ENCODE results near the gene TMEM138. TPM values are rescaled to one million over a fixed set of nuclear protein-coding genes. Genes with fewer than 3 reads are reported as not detected.

Gene TMEM138
- total and polyA plus RNA-seq, 9 donors: 21.5 to 115 (median 53.4) TPM

GRCh38 chr11:61343792-61344745 is 18.1 kb upstream of the TMEM138 start:
- TF ChIP-seq EP300 (IDR thresholded peaks at IDR 0.05) (no peak), POLR2A (IDR thresholded peaks at IDR 0.05) (no peak)
- TF ChIP-seq, protein P1, sequence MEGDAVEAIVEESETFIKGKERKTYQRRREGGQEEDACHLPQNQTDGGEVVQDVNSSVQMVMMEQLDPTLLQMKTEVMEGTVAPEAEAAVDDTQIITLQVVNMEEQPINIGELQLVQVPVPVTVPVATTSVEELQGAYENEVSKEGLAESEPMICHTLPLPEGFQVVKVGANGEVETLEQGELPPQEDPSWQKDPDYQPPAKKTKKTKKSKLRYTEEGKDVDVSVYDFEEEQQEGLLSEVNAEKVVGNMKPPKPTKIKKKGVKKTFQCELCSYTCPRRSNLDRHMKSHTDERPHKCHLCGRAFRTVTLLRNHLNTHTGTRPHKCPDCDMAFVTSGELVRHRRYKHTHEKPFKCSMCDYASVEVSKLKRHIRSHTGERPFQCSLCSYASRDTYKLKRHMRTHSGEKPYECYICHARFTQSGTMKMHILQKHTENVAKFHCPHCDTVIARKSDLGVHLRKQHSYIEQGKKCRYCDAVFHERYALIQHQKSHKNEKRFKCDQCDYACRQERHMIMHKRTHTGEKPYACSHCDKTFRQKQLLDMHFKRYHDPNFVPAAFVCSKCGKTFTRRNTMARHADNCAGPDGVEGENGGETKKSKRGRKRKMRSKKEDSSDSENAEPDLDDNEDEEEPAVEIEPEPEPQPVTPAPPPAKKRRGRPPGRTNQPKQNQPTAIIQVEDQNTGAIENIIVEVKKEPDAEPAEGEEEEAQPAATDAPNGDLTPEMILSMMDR (IDR thresholded peaks at IDR 0.05): no peak
- intact Hi-C loops (cut with DNase I): no loop called here
- Histone ChIP-seq H3K4me1 (ENCODE audit: insufficient read depth) (peaks cover 15% of the 10 kb centered on the region), H3K9me3 (no peaks in the 10 kb centered on the region), H3K27ac (peak overlapping the region in 1 of 2 donors; percentile 77), H3K4me3 (no peak overlapping the region), H3K36me3 (no peaks in the 10 kb centered on the region), H3K27me3 (no peaks in the 10 kb centered on the region)
- peak in 1 of 5 donors; percentile 36 for DNase-seq
- WGBS, 3 donors: 91 to 94% (median 92%) methylated on average over 29 of the region's 29 CpGs

- Histone ChIP-seq H3K27ac (peak overlapping the region; percentile 55 to 77), H3K36me3 (no peaks in the 10 kb centered on the region), H3K4me1 (ENCODE audit: insufficient read depth) (peaks cover 15% of the 10 kb centered on the region), H3K27me3 (no peaks in the 10 kb centered on the region), H3K4me3 (no peak overlapping the region), H3K9me3 (no peaks in the 10 kb centered on the region)
- WGBS, 3 donors: 5 to 40% (median 17%) methylated on average over 4 of the region's 4 CpGs
- no peak for TF ChIP-seq EP300 (IDR thresholded peaks at IDR 0.05)
- TF ChIP-seq, protein P1 (IDR thresholded peaks at IDR 0.05): no peak
- no peak for TF ChIP-seq POLR2A (IDR thresholded peaks at IDR 0.05)
- intact Hi-C loops (cut with DNase I): no loop called here
- DNase-seq: peak in 3 of 5 donors; percentile 55 to 65 (median 59)
Observed at GRCh38 chr11:61345170-61345610, 17.0 kb upstream of the TMEM138 start.

DNA sequence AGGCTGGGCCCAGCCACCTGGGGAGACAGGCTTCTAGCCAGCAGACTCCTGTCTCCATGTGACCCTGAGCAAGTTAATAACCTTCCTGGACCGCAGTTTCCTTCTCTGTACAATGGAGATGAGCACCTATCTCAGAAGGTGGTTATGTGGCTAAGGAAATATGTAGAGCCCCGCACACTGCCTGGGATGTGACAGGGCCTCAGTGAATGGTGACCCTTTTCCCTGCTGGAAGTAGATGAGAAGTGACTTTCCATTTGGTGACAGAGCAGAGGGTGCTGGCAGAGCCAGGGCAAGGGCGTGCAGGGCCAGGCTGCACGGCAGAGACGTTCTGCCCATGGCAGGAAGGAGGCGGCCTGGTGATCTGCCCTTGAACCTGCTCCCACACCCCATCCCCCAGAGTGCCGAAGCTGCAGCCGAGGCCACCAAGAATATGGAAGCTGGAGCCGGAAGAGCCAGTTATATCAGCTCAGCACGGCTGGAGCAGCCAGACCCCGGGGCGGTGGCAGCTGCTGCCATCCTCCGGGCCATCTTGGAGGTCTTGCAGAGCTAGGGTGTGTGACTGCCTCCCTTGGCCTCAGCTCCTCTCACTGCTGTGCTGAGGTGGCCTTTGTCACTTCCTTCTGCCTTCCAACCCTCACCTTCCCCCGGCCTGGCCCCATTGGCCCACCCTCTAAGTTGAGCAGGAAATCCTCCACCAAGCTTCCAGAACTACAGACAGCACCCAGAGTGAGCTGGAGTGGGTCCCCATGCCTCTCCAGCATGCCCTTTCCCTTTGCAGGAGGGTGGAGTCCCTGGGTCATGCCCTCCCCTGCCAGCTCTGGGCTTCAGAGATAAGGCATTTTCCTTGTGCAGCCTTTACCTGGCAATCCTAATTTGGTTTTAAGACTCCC is 16.0 kb upstream of the TMEM138 start:
- TF ChIP-seq, protein P1 (IDR thresholded peaks at IDR 0.05): no peak
- TF ChIP-seq POLR2A (IDR thresholded peaks at IDR 0.05): no peak
- no peak for TF ChIP-seq EP300 (IDR thresholded peaks at IDR 0.05)
- no peak overlapping the region for H3K4me3 ChIP-seq
- no peaks in the 10 kb centered on the region for H3K9me3 ChIP-seq
- no peaks in the 10 kb centered on the region for H3K27me3 ChIP-seq
- intact Hi-C loops (cut with DNase I): no loop called here
- WGBS, 3 donors: 29 to 62% (median 32%) methylated on average over 14 of the region's 14 CpGs
- H3K4me1 ChIP-seq (ENCODE audit: insufficient read depth): peaks cover 15% of the 10 kb centered on the region
- H3K27ac ChIP-seq: peak overlapping the region; percentile 55 to 77
- H3K36me3 ChIP-seq: no peaks in the 10 kb centered on the region
- DNase-seq: peak in 1 of 5 donors; percentile 59

GRCh38 chr11:61347916-61348461 is 14.2 kb upstream of the TMEM138 start:
- no peaks in the 10 kb centered on the region for H3K36me3 ChIP-seq
- DNase-seq: peak in 1 of 5 donors; percentile 42

More at GRCh38 chr11:61347916-61348461, 14.2 kb upstream of the TMEM138 start:
- H3K27me3 ChIP-seq: no peaks in the 10 kb centered on the region
- no peaks in the 10 kb centered on the region for H3K9me3 ChIP-seq
- 70 to 78% (median 72%) methylated on average over 11 of the region's 11 CpGs for WGBS, 3 donors
- H3K27ac ChIP-seq: no peak overlapping the region
- TF ChIP-seq POLR2A (IDR thresholded peaks at IDR 0.05): no peak
- TF ChIP-seq, protein P1 (IDR thresholded peaks at IDR 0.05): no peak
- no peak for TF ChIP-seq EP300 (IDR thresholded peaks at IDR 0.05)
- H3K4me3 ChIP-seq: no peak overlapping the region
- H3K4me1 ChIP-seq (ENCODE audit: insufficient read depth): peaks cover 15% of the 10 kb centered on the region
- intact Hi-C loops (cut with DNase I): no loop called here
